Adrenal gland (tissue), 12 donors: ENCODE measurements around the gene TBC1D25. TPM values are rescaled to one million over a fixed set of nuclear protein-coding genes. Genes with fewer than 3 reads are reported as not detected.
"Not testable (repeated sequence)": the region's sequence is repeated elsewhere in the genome, so short reads cannot be mapped to it uniquely, and the experiment has no call there.

Experiments used
- DNase-seq, 7 donors: peaks; one replicate each; pipeline ENCODE4 v3.0.0-alpha.2; 2019 to 2020
- H3K27ac ChIP-seq, 5 donors: fragments of 200-600 bp; sonication (generic) in 4 of 5; 1 replicate in 3 of 5; 2 replicates in 2 of 5; pipeline versions ENCODE4 v1.5.1 to v1.8.0; 2016 to 2020; ENCODE audit warnings: mild to moderate bottlenecking in 1 of 5
- H3K27me3 ChIP-seq: fragments of 200-600 bp; 2 replicates; pipeline ENCODE4 v1.8.0; 2021
- H3K36me3 ChIP-seq, 2 donors: fragments of 200-600 bp; replicated peaks in 1 of 2; 1 replicate in 1 of 2; 2 replicates in 1 of 2; pipeline versions ENCODE4 v1.5.1 to v1.8.0; 2018 to 2022
- H3K4me1 ChIP-seq, 2 donors: fragments of 200-600 bp; replicated peaks in 1 of 2; 1 replicate in 1 of 2; 2 replicates in 1 of 2; pipeline versions ENCODE4 v1.5.1 to v1.8.0; 2018 to 2021
- H3K4me3 ChIP-seq, 4 donors: fragments of 200-600 bp; sonication (generic) in 3 of 4; one replicate each; pipeline ENCODE4 v1.5.1; 2016 to 2018
- H3K9me3 ChIP-seq, 3 donors: fragments of 200-600 bp; sonication (generic) in 1 of 3; replicated peaks in 1 of 3; 1 replicate in 2 of 3; 2 replicates in 1 of 3; pipeline versions ENCODE4 v1.5.1 to v1.8.0; 2016 to 2021
- CTCF ChIP-seq, 6 experiments: fragments of 450-650 bp in 4 of 6; fragments of 200-600 bp in 2 of 6; sonication (generic) in 1 of 6; IDR thresholded peaks; 1 replicate in 5 of 6; 2 replicates in 1 of 6; pipeline versions ENCODE4 v1.5.1 to v1.8.0; 2016 to 2021; ENCODE audit warnings: antibody characterized with exemption in 6 of 6, mild to moderate bottlenecking in 2 of 6, moderate library complexity in 1 of 6
- POLR2A ChIP-seq, 2 donors: fragments of 450-650 bp; IDR thresholded peaks; one replicate each; pipeline ENCODE4 v1.6.1; 2017; ENCODE audit warnings: antibody characterized with exemption in 2 of 2, mild to moderate bottlenecking in 2 of 2, moderate library complexity in 1 of 2
- WGBS, 4 donors: extraction: QIAGEN DNeasy Blood & Tissue Kit in 2 of 4; methylation state at CpG; one replicate each; pipeline versions ENCODE4 v1.1.5 to v1.1.7; 2013 to 2017; 5-methylcytosine and 5-hydroxymethylcytosine counted together
- intact Hi-C, 2 donors: fragments of 100-400 bp; cut with DNase I; formaldehyde crosslinking; loops; one replicate each; pipeline versions ENCODE4 v1.14.1 to v1.15.0; 2022 to 2023
- polyA plus RNA-seq, 3 donors: library from polyadenylated mRNA; stranded (reverse); fragments of 200-250 nt in 2 of 3; fragments of 350-450 nt in 1 of 3; fragmentation: Illumina TruSeq in 1 of 3; extraction: RNeasy Lipid Tissue Mini Kit (QIAGEN cat#74804) in 1 of 3; gene quantifications; one replicate each; pipeline ENCODE4 v1.2.3, GENCODE V29; 2013 to 2014
- total RNA-seq, 9 donors: library from RNA; depleted of rRNA in 4 of 9; stranded (reverse); fragments of >200 nt in 4 of 9; fragments of 120-200 nt in 1 of 9; fragmentation: NEBNext Ultra II Directional in 1 of 9; extraction: Animal tissue kit (Norgen Biotek cat#: 25700) in 1 of 9; gene quantifications; one replicate each; pipeline versions ENCODE4 v1.1.0 to v1.2.4, GENCODE V29; 2013 to 2023
- donor health status: healthy with polysubstance abuse.
- donor health status: Bipolar disorder and iron deficiency.
- donor health status: DM: yes; HTN: yes; CAD: no.
- donor health status: DM: no; HTN: no; CAD: no.
- donor health status: DM: no; HTN: no; CAD: no.
- donor health status: DM: yes; HTN: yes; CAD: no.

TBC1D25 gene
- total and polyA plus RNA-seq, 12 donors, result 8.9 to 31.0 (median 13.5) TPM

GRCh38 chrX:48515842-48516241 is 23.7 kb upstream of the TBC1D25 start:
- Histone ChIP-seq H3K36me3 (no peaks in the 10 kb centered on the region), H3K4me1 (no peaks in the 10 kb centered on the region), H3K4me3 (no peak overlapping the region), H3K9me3 (no peaks in the 10 kb centered on the region), H3K27ac (no peak overlapping the region), H3K27me3 (no peaks in the 10 kb centered on the region)
- intact Hi-C loops, result no loop called here
- 78 to 100% (median 93%) methylated on average over 1 to 10 of the region's 10 CpGs for WGBS, 4 donors
- TF ChIP-seq POLR2A (IDR thresholded peaks at IDR 0.05), result no peak
- no peak for TF ChIP-seq CTCF (IDR thresholded peaks at IDR 0.05)
- DNase-seq, result no peak

- Histone ChIP-seq H3K4me1 (no peaks in the 10 kb centered on the region), H3K27ac (peak overlapping the region in 2 of 5 donors; percentile 16 to 47), H3K4me3 (no peak overlapping the region), H3K36me3 (no peaks in the 10 kb centered on the region), H3K27me3 (no peaks in the 10 kb centered on the region), H3K9me3 (no peaks in the 10 kb centered on the region)
- intact Hi-C loops, result no loop called here
- TF ChIP-seq POLR2A (IDR thresholded peaks at IDR 0.05) (no peak), CTCF (IDR thresholded peaks at IDR 0.05) (no peak)
- WGBS, 4 donors, result 69 to 76% (median 71%) methylated on average over 10 of the region's 10 CpGs
- no peak for DNase-seq
Observed at GRCh38 chrX:48516285-48516684, 23.2 kb upstream of the TBC1D25 start.

- WGBS, 4 donors, result 75 to 87% (median 83%) methylated on average over 1 to 5 of the region's 5 CpGs
- H3K9me3 ChIP-seq, result no peaks in the 10 kb centered on the region
- TF ChIP-seq POLR2A (IDR thresholded peaks at IDR 0.05), result no peak
- TF ChIP-seq CTCF (IDR thresholded peaks at IDR 0.05), result no peak
- H3K4me1 ChIP-seq, result no peaks in the 10 kb centered on the region
- intact Hi-C loops, result no loop called here
- H3K36me3 ChIP-seq, result no peaks in the 10 kb centered on the region
- H3K27ac ChIP-seq, result peak overlapping the region in 2 of 5 donors; percentile 16 to 47
- H3K4me3 ChIP-seq, result no peak overlapping the region
- H3K27me3 ChIP-seq, result no peaks in the 10 kb centered on the region
- DNase-seq, result no peak
Observed at GRCh38 chrX:48516987-48517386, 22.5 kb upstream of the TBC1D25 start.

- DNase-seq, H3K36me3 ChIP-seq, H3K9me3 ChIP-seq, H3K4me1 ChIP-seq, intact Hi-C loops, H3K27me3 ChIP-seq, H3K27ac ChIP-seq, H3K4me3 ChIP-seq: not testable (repeated sequence)
- 73 to 77% (median 76%) methylated on average over 4 of the region's 4 CpGs; no CpG with 5 or more reads in 1 of the 4 donors for WGBS, 4 donors
Observed at GRCh38 chrX:48519481-48519880, 20.0 kb upstream of the TBC1D25 start.

- no peaks in the 10 kb centered on the region for H3K36me3 ChIP-seq
- WGBS, 4 donors, result 78 to 89% (median 85%) methylated on average over 1 to 2 of the region's 2 CpGs
- no peaks in the 10 kb centered on the region for H3K9me3 ChIP-seq
- no peaks in the 10 kb centered on the region for H3K27me3 ChIP-seq
- intact Hi-C loops, result no loop called here
- H3K4me1 ChIP-seq, result no peaks in the 10 kb centered on the region
- no peak overlapping the region for H3K27ac ChIP-seq
- TF ChIP-seq CTCF (IDR thresholded peaks at IDR 0.05) (no peak), POLR2A (IDR thresholded peaks at IDR 0.05) (no peak)
- H3K4me3 ChIP-seq, result no peak overlapping the region
- DNase-seq, result no peak
Observed at GRCh38 chrX:48520455-48520854, 19.1 kb upstream of the TBC1D25 start.
